SU-DHL-6 (cell line): ENCODE data around the gene KIF11.

ENCODE experiments used
- EZH2phosphoT487 ChIP-seq: fragments of 200-600 bp; sonication (generic), shearing (Covaris generic); conservative IDR thresholded peaks from 2 replicates; pipeline ENCODE4 v1.6.1; 2018; ENCODE audit warnings: mild to moderate bottlenecking, antibody characterized with exemption, low read length, moderate library complexity, mixed read lengths
- TF ChIP-seq, protein P1 (sequence below): fragments of 200-600 bp; sonication (generic); IDR thresholded peaks from one replicate; pipeline ENCODE4 v1.5.1; 2017; ENCODE audit warnings: antibody characterized with exemption, mild to moderate bottlenecking, low read length, moderate library complexity; ENCODE audit not compliant: insufficient read depth, poor library complexity, severe bottlenecking

DNA sequence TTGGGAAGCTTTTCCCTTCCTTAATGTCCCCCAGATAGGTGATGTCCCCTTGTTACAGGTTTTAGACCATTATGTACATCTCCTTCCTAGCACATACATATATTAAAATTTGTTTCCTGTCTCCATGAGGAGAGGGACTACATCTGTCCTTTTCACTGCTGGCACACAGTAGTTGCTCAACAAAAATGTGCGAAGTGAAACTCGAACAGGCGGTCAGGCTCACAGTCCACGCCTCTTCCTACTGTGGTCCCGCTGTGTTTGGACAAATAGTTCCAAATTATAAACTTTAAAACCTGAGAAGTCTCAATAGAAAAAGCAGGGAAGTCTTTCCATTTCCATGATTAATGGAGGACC lies 95.6 kb downstream of the KIF11 start:
- TF ChIP-seq, protein P1, sequence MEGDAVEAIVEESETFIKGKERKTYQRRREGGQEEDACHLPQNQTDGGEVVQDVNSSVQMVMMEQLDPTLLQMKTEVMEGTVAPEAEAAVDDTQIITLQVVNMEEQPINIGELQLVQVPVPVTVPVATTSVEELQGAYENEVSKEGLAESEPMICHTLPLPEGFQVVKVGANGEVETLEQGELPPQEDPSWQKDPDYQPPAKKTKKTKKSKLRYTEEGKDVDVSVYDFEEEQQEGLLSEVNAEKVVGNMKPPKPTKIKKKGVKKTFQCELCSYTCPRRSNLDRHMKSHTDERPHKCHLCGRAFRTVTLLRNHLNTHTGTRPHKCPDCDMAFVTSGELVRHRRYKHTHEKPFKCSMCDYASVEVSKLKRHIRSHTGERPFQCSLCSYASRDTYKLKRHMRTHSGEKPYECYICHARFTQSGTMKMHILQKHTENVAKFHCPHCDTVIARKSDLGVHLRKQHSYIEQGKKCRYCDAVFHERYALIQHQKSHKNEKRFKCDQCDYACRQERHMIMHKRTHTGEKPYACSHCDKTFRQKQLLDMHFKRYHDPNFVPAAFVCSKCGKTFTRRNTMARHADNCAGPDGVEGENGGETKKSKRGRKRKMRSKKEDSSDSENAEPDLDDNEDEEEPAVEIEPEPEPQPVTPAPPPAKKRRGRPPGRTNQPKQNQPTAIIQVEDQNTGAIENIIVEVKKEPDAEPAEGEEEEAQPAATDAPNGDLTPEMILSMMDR: no peak
- no peak for TF ChIP-seq EZH2phosphoT487
